ENCODE data around the gene SPOCK3. TPM values are rescaled to one million over a fixed set of nuclear protein-coding genes. Genes with fewer than 3 reads are reported as not detected.

The SPOCK3 gene
- total RNA-seq, 1 donor from 2014 or later = 2.3 TPM

DNA sequence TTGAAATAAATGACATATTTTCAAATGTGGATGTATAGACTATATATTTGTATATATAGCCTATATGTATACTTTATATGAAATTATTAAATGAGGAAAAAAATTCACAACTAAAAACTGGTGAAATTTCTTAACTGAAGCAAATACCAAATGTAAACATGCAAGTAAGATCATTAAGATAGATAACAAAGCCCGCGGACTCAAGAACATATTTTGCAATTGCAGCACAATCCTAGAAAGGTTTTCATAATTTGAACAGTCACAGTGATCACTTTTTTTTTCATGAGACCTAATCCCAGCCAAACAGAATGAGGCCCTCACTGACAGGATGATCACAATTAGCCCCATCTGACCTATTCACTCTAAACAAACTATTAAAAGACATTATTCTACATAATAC lies 123.2 kb downstream of the SPOCK3 start:
- Mint-ChIP-seq H3K4me1 (peaks cover 14% of the 10 kb centered on the region), H3K27ac (no peak overlapping the region), H3K36me3 (no peaks in the 10 kb centered on the region), H3K27me3 (ENCODE audit: low read depth) (no peaks in the 10 kb centered on the region), H3K9me3 (peaks cover 7% of the 10 kb centered on the region), H3K4me3 (no peak overlapping the region)
- TF ChIP-seq, protein P1, sequence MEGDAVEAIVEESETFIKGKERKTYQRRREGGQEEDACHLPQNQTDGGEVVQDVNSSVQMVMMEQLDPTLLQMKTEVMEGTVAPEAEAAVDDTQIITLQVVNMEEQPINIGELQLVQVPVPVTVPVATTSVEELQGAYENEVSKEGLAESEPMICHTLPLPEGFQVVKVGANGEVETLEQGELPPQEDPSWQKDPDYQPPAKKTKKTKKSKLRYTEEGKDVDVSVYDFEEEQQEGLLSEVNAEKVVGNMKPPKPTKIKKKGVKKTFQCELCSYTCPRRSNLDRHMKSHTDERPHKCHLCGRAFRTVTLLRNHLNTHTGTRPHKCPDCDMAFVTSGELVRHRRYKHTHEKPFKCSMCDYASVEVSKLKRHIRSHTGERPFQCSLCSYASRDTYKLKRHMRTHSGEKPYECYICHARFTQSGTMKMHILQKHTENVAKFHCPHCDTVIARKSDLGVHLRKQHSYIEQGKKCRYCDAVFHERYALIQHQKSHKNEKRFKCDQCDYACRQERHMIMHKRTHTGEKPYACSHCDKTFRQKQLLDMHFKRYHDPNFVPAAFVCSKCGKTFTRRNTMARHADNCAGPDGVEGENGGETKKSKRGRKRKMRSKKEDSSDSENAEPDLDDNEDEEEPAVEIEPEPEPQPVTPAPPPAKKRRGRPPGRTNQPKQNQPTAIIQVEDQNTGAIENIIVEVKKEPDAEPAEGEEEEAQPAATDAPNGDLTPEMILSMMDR (IDR thresholded peaks at IDR 0.05; ENCODE audit: unreplicated experiment) = no peak
- no peak for DNase-seq (ENCODE audit: low spot score in 2 of 2, unreplicated experiment in 2 of 2)

GRCh38 chr4:167109859-167110258 lies 124.4 kb downstream of the SPOCK3 start:
- Mint-ChIP-seq H3K9me3 (peaks cover 10% of the 10 kb centered on the region), H3K4me1 (peaks cover 14% of the 10 kb centered on the region), H3K27me3 (ENCODE audit: low read depth) (no peaks in the 10 kb centered on the region), H3K4me3 (no peak overlapping the region), H3K27ac (no peak overlapping the region), H3K36me3 (no peaks in the 10 kb centered on the region)
- DNase-seq (ENCODE audit: low spot score in 2 of 2, unreplicated experiment in 2 of 2) = no peak
- TF ChIP-seq, protein P1 (IDR thresholded peaks at IDR 0.05; ENCODE audit: unreplicated experiment) = no peak

- Mint-ChIP-seq H3K36me3 (no peaks in the 10 kb centered on the region), H3K9me3 (peaks cover 17% of the 10 kb centered on the region), H3K4me3 (no peak overlapping the region), H3K27me3 (ENCODE audit: low read depth) (peaks cover 2% of the 10 kb centered on the region), H3K4me1 (no peaks in the 10 kb centered on the region), H3K27ac (no peak overlapping the region)
- DNase-seq (ENCODE audit: low spot score in 2 of 2, unreplicated experiment in 2 of 2) = no peak
- TF ChIP-seq, protein P1 (IDR thresholded peaks at IDR 0.05; ENCODE audit: unreplicated experiment) = no peak
These were observed 128.4 kb downstream of the SPOCK3 start for GRCh38 chr4:167105857-167106256.

DNA sequence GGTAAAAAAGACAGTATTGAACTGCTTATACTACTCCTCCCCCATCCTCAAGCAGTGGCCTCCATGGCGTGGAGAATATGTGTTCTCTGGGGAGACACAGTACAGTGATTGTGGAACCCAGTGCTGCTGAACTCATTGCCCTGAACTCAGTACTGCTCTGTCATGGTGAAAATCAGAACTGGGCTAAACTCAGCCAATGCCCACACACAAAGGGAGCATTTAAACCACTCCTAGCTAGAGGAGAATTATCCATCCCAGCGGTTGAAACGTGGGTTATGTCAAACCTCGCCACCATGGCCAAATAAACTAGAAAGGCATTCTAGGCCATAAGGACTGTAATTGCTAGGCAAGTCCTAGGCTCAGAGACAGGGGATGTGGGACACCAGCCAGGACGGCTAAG lies 131.8 kb downstream of the SPOCK3 start:
- H3K36me3 Mint-ChIP-seq = no peaks in the 10 kb centered on the region
- no peak for DNase-seq (ENCODE audit: low spot score in 2 of 2, unreplicated experiment in 2 of 2)

GRCh38 chr4:167101035-167101434 lies 133.3 kb downstream of the SPOCK3 start:
- Mint-ChIP-seq H3K4me3 (no peak overlapping the region), H3K4me1 (peaks cover 6% of the 10 kb centered on the region), H3K27ac (no peak overlapping the region), H3K36me3 (no peaks in the 10 kb centered on the region), H3K27me3 (ENCODE audit: low read depth) (peaks cover 2% of the 10 kb centered on the region), H3K9me3 (peaks cover 14% of the 10 kb centered on the region)
- DNase-seq (ENCODE audit: low spot score in 2 of 2, unreplicated experiment in 2 of 2) = no peak
- TF ChIP-seq, protein P1 (IDR thresholded peaks at IDR 0.05; ENCODE audit: unreplicated experiment) = no peak

More for the DNA sequence above, 131.8 kb downstream of the SPOCK3 start:
- Mint-ChIP-seq H3K4me1 (peaks cover 6% of the 10 kb centered on the region), H3K27me3 (ENCODE audit: low read depth) (peaks cover 2% of the 10 kb centered on the region), H3K9me3 (peaks cover 10% of the 10 kb centered on the region), H3K27ac (no peak overlapping the region), H3K4me3 (no peak overlapping the region)
- TF ChIP-seq, protein P1 (IDR thresholded peaks at IDR 0.05; ENCODE audit: unreplicated experiment) = no peak

- Mint-ChIP-seq H3K27me3 (ENCODE audit: low read depth) (peaks cover 2% of the 10 kb centered on the region), H3K9me3 (peaks cover 10% of the 10 kb centered on the region), H3K27ac (no peak overlapping the region), H3K4me1 (peaks cover 6% of the 10 kb centered on the region), H3K36me3 (no peaks in the 10 kb centered on the region), H3K4me3 (no peak overlapping the region)
- no peak for DNase-seq (ENCODE audit: low spot score in 2 of 2, unreplicated experiment in 2 of 2)
- TF ChIP-seq, protein P1 (IDR thresholded peaks at IDR 0.05; ENCODE audit: unreplicated experiment) = no peak
These were observed 134.2 kb downstream of the SPOCK3 start for GRCh38 chr4:167100120-167100519.

Data from mesothelial cell of epicardium (in vitro differentiated cells).